AG20443 (cell line): ENCODE data around the gene EXOG.
A peak's percentile ranks its signal among the peaks of the same experiment; 100 is the strongest.

Source experiments
- DNase-seq: peaks from one replicate; pipeline ENCODE4 v3.0.0; 2012; ENCODE audit warnings: low spot score, mixed read lengths

Gene EXOG

DNA sequence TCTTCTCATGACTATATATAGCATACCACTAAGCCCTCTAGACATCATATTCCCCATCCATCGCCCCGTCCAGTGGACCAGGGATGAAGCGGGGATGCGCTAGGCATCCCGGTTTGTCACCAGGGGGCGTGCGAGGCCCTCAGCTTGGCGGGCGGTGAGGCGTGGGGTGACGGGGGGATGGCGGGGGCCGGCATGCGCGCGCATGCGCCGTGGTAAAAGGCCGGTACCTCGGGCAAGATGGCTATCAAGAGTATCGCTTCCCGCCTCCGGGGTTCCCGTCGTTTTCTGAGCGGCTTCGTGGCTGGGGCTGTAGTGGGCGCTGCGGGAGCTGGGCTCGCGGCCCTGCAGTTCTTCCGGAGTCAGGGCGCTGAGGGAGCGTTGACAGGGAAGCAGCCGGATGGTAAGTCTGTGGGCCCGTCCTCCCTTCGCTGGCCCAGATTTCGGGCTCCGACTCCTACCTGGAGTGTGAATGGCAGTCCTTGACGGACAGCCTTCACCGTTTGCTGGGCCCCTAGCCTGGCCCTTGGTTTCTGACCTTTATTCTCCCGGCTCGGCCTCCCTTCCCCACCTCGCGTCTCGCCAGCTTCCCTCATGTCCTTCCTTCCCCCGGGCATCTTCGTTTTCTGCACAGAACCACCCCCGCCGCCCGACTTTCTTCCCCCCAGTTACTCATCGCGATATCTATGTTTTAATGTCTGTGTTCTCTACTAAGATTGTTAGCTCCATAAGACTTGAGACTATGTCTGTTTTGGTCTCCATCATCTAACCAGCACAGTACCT lies at the start of gene EXOG:
Gene EXOG, plus strand, starts transcription at position 210 of the 780 bp plus-strand sequence. Its CDS starts 28 bp downstream, at position 238.
- peak; percentile 100 for DNase-seq

DNA sequence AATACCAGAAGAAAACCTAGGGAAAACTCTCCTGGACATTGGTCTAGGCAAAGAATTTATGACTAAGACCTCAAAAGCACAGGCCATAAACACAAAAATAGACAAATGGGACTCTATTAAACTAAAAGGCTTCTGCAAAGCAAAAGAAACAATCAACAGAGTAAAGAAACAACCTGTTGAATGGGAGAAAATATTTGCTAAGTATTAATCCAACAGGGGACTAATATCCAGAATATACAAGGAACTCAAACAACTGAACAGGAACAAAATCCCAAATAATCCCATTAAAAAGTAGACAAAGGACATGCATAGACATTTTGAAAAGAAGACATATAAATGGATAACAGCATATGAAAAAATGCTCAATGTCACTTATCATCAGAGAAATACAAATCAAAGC lies 49.3 kb upstream of the EXOG start:
- no peak for DNase-seq

- no peak for DNase-seq
Observed at GRCh38 chr3:38450853-38451252, 45.3 kb upstream of the EXOG start.

- peak; percentile 95 for DNase-seq
Observed at GRCh38 chr3:38453075-38453912, 42.8 kb upstream of the EXOG start, which contains the start of gene ACVR2B. Gene ACVR2B, plus strand, starts transcription at chr3:38453890. Its CDS starts 433 bp downstream, at chr3:38454323.

DNA sequence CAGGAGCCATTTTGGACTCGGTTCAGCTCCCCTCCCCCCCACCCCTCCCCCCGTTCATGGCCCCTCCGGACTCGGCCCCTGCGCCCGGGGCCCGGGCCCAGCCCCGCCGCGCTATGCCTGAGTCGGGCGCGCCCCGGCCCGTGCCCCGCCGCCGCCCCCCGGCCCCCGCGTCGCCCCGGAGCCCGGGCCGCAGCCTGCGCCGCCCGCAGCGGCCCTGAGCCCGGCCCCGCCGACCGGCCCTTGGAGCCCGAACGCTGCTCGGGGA lies 42.3 kb upstream of the EXOG start:
- no peak for DNase-seq

DNA sequence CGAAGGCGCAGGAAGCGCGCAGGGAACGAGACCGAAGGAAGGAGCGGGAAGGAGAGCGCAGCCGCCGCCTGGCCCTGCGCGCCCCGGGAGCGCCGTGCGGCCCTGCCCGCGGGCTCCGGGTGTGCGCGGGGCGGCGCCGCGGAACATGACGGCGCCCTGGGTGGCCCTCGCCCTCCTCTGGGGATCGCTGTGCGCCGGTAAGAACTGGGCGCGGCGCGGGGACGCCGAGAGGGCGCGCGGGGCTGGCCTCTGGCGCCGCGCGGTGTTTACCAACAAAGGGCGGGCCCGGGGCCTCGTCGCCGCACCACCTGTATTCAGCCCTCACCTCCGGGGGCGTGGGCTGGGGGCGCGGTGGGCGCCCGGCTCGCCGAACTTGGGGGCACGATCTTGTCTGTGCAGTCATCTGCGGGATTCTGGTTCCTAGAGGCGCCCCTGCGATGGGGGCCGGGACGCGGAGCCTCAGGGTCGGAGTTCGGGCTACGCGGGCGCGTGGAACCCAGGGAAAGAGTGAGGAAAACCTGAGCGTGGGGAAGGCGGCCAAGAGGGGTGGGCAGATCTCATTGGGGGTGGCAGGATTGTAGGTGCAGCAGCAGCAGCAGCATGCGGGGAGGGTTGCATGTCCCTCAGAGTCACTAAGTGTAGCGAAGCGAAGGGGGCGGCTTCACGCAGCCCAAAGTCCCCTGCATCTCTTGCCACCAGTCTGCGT lies 41.8 kb upstream of the EXOG start:
- peak; percentile 68 for DNase-seq

GRCh38 chr3:38454884-38455638 lies 41.1 kb upstream of the EXOG start:
- peak; percentile 79 for DNase-seq

- peak; percentile 22 for DNase-seq
Observed at GRCh38 chr3:38455639-38456430, 40.3 kb upstream of the EXOG start.

GRCh38 chr3:38457111-38458003 lies 38.8 kb upstream of the EXOG start:
- peak; percentile 14 for DNase-seq

- peak; percentile 66 for DNase-seq
Observed at GRCh38 chr3:38458796-38459498, 37.2 kb upstream of the EXOG start.

- peak; percentile 9 for DNase-seq
Observed at GRCh38 chr3:38459499-38460048, 36.6 kb upstream of the EXOG start.

DNA sequence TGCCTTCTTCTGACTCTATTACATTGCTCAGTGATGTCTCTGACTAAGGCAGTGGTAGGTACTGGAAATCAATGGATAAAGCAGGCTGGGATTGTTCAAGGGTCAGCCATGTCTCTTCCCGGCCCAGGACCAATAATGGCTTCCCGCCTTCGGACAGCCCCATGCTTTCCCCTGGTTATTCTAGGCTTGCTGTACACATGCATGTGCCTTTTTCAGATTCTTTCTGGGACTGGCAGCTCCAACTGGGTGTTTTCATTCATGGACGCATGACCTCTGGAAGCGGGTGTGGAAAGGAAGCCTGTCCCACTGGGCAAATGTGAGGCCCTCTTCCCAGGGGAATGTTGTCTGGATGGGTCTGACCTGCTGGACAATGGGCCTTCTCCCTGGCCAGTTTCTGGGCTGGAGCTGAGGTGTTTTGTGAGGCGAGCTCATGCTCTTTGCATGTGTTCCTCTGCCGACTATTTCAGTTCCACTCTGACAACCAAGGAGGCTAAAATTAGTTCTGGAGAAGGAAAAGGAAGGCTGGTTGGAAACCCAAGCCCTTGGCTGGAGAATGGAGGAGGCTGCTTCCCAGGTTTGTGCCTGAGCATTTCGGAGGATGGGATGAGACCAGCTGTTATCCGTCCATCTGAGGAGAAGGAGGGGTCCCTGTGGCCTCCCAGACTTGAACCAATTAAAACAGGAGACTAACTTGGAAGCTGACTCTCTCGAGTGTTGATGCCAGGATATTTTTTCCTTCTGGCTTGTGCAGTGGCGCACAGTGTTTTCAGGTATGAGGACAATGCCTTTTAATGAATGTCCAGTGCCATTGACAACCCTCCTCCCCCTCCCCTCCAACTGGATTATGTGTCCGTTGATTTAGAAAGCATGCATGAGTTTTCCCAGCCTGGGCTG lies 35.5 kb upstream of the EXOG start:
- no peak for DNase-seq

- DNase-seq = no peak
Observed at GRCh38 chr3:38465588-38466154, 30.5 kb upstream of the EXOG start.

GRCh38 chr3:38468765-38469164 lies 27.4 kb upstream of the EXOG start:
- no peak for DNase-seq

DNA sequence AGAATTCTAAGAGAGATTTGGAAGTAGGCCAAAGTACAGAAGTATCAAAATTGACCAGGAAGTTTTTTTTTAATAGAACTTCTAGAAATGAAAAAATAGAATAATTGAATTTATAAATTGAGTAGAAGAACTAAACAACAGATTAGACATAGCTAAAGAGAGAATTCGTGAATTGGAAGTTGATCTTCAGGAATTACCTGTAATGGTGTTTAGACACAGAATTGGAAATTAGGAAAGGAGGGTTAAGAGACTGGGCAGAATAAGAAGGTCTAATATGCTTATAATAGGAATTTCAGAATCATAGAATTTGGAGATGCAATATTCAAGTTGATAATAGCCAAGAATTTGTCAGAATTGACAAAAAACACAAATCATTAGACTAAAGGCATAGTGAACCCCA lies 26.3 kb upstream of the EXOG start:
- no peak for DNase-seq

DNA sequence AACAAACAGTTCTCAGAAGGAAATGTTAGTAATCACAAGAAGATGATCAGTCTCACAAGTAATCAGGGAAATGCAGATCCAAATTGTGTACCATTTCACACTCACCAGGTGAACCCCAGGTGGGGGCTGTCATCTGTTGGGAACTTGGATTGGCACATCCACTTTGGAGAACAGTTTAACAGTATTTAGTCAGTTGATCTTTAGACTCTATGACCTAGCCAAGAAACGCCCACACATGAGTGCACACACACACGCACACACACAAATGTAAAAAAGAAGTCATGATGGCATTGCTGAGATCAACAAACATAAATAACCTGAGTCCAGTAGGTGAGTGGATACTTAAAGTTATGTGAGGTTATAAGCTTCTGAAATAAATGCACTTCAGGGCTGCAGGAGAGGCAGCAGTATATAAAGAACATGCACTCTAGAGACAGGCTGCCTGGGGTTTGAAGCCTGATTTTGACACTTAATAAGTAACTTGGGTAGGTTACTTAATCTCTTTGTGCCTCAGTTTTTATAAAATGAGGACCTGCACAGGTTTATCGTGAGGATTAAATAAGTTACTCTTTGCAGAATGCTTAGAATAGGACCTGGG lies 24.8 kb upstream of the EXOG start:
- no peak for DNase-seq

- no peak for DNase-seq
Observed at GRCh38 chr3:38472342-38472741, 23.8 kb upstream of the EXOG start.
